ENCODE measurements around the gene ZNF341. TPM values are rescaled to one million over a fixed set of nuclear protein-coding genes. Genes with fewer than 3 reads are reported as not detected.

The ZNF341 gene
- total RNA-seq: 1.6 and 2.4 TPM in 2 replicates

GRCh38 chr20:33731693-33732165 lies at the start of gene ZNF341:
ZNF341 (plus strand) TSS chr20:33731996; CDS start chr20:33732022, 26 bp downstream.

DNA sequence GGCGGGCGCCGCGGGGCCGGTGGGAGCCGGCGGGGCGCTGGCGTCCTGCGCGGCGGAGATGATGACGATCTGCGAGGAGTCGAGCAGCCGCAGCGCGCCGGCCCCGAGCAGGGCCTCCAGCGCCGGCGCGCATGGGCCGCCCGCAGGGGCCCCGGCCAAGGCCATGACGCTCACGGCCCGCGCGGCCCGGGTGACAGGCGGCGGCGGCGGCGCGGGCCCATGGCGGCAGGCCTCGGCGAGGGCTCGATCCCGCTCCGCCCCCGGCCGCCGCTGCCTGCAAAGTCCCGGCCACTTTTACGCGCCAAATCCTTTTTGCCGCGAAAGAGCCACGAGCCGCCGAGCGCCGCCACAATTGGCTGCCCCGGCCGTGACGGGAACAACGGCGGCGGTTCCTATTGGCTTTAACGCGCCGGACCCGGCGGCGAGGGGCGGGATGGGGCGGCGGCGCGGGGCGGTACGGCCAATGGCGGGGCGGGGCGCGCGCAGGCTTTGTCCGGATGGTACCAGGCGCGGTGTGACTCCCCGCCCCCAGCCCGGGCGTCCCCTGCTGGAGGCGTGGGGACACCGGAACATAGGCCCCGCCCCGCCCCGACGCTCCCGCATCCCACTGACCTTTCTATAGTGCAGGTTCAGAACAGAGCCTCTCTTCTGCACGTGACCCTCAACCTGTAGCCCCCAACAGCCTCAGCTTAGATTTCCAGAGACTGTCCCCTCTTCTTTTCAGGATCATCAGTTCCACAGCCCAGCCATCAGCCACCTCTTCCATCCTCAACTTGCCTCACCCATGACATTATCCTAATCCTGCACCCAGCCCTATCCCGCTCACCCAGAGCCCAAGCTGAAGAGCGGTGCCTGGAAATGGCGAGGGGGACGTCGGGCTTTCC lies 45.5 kb upstream of the ZNF341 start, which contains the start of gene E2F1:
TSS of gene E2F1 (minus strand) at position 286 of the 884 bp plus-strand sequence. CDS start at position 165, 121 bp downstream.

GRCh38 chr20:33719989-33720709 lies 11.6 kb upstream of the ZNF341 start, which contains the start of gene PXMP4:
PXMP4 (minus strand) TSS chr20:33720310; CDS start chr20:33720207, 103 bp downstream.

DNA sequence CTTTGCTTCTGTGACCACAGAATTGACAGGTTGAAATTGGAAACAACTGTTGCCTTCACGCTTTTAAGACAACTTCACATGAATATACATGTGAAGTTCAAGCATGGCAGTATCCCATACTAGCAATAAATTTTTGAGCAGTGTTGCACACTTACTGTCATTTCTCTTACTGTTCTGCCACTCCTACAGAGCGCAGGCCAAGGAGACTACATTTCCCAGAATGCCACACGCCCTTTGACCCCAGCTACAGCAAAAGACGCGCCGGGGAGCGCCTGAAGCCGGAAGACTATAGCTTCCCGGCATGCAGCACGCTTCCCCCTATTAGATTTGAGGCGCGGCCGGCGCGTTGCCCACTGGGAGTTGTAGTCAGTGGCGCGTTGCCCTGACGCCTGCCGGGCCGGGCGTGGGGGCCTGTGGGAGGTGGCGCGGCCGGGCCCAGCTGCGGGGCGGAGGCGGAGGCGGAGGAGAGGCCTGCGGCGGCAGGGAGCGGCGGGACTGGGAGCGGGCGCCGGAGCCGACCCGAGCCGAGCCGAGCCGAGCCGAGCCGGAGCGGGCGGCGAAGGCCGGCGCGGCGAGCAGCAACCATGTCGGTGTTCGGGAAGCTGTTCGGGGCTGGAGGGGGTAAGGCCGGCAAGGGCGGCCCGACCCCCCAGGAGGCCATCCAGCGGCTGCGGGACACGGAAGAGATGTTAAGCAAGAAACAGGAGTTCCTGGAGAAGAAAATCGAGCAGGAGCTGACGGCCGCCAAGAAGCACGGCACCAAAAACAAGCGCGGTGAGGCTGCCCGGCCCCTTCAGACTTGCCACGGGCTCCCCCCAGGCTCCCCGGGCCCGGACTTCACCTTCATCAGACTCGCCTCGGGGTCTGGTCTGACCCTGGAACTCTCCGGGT lies 79.3 kb downstream of the ZNF341 start, which contains the start of gene CHMP4B:
TSS of gene CHMP4B (plus strand) at position 464 of the 891 bp plus-strand sequence. CDS start at position 585, 121 bp downstream.

Other genes starting within 250 kb of the ZNF341 start
- gene CBFA2T2, start 241.9 kb upstream of the ZNF341 start, total RNA-seq: 4.4 and 4.5 TPM in 2 replicates
- 0.05 TPM in 1 of 2 replicates, not detected in the other for gene C20orf144, start 69.7 kb upstream of the ZNF341 start, total RNA-seq
- gene ACTL10, start 65.1 kb upstream of the ZNF341 start, total RNA-seq: 1.6 and 1.8 TPM in 2 replicates
- 1.7 and 3.5 TPM in 2 replicates for gene NECAB3, start 57.6 kb upstream of the ZNF341 start, total RNA-seq
- gene E2F1, start 45.6 kb upstream of the ZNF341 start, total RNA-seq: 11.2 and 11.7 TPM in 2 replicates
- gene PXMP4, start 11.7 kb upstream of the ZNF341 start, total RNA-seq: 4.3 and 9.2 TPM in 2 replicates
- gene CHMP4B, start 79.4 kb downstream of the ZNF341 start, total RNA-seq: 64.1 and 68.0 TPM in 2 replicates